ENCODE measurements around the gene LTBP1. TPM values are rescaled to one million over a fixed set of nuclear protein-coding genes. Genes with fewer than 3 reads are reported as not detected.

LTBP1 gene
- total and polyA plus RNA-seq, 2 donors (not counting 1 experiment from before 2014, with no cell fraction given), result 0.69 TPM; not detected in 1

- no peaks in the 10 kb centered on the region for H3K4me1 Mint-ChIP-seq
- peaks cover 2% of the 10 kb centered on the region for H3K27me3 Mint-ChIP-seq
- H4K20me1 ChIP-seq (ENCODE audit: control insufficient read depth, insufficient read depth, low read length, poor library complexity, severe bottlenecking), result no peaks in the 10 kb centered on the region
- no peak overlapping the region for H3K4me3 Mint-ChIP-seq
- no CpG with 5 or more reads among the region's 4 CpGs for WGBS (ENCODE audit: insufficient coverage)
- intact Hi-C loops (cut with micrococcal nuclease), result no loop called here
- H3K36me3 ChIP-seq (replicated peaks in 1 of 2; ENCODE audit: control extremely low read depth in 1 of 2, control insufficient read depth in 1 of 2, extremely low read depth in 1 of 2, insufficient read depth in 2 of 2, low read length in 1 of 2), result no peaks in the 10 kb centered on the region
- DNase-seq (no peak), ATAC-seq (ENCODE audit: low read depth) (no peak)
- no peak overlapping the region for H3K4me2 ChIP-seq (replicated peaks; ENCODE audit: low read depth, low read length, poor library complexity, severe bottlenecking)
- POLR2A ChIA-PET, result interaction anchor here (0.6 kb wide), 1 partner anchor 29 kb away, joined by 4 read pairs; no protein-coding TSS in a partner anchor
- peaks cover 0 to 3% (median 0%) of the 10 kb centered on the region in 4 experiments for H3K27me3 ChIP-seq (replicated peaks in 1 of 4; ENCODE audit: control extremely low read depth in 1 of 4, control insufficient read depth in 3 of 4, insufficient read depth in 4 of 4, low read length in 3 of 4)
- H3K9me3 Mint-ChIP-seq (ENCODE audit: insufficient read depth), result no peaks in the 10 kb centered on the region
- peaks cover 0 to 1% (median 0%) of the 10 kb centered on the region in 3 donors for H3K9me3 ChIP-seq (ENCODE audit: control extremely low read depth in 1 of 3, control insufficient read depth in 2 of 3, insufficient read depth in 1 of 3, low read length in 2 of 3)
- H3K27ac Mint-ChIP-seq, result no peak overlapping the region
- no peak for TF ChIP-seq CTCF (IDR thresholded peaks at IDR 0.05)
- TF ChIP-seq EZH2 (IDR thresholded peaks at IDR 0.05; ENCODE audit: borderline replicate concordance, insufficient read depth, low read depth, low read length, poor library complexity, severe bottlenecking), result no peak
- H3K4me3 ChIP-seq (ENCODE audit: control extremely low read depth in 1 of 5, extremely low read depth in 1 of 5, insufficient read depth in 1 of 5, low read depth in 2 of 5, low read length in 4 of 5), result no peak overlapping the region
- no peak overlapping the region for H3K9ac ChIP-seq (ENCODE audit: low read length)
- H3K4me1 ChIP-seq (ENCODE audit: control insufficient read depth in 2 of 2, insufficient read depth in 2 of 2, low read length in 2 of 2), result no peaks in the 10 kb centered on the region
- no peaks in the 10 kb centered on the region for H3K79me2 ChIP-seq (ENCODE audit: control insufficient read depth, insufficient read depth, low read length)
- H3K27ac ChIP-seq (ENCODE audit: low read length in 2 of 2), result no peak overlapping the region
- H2AFZ ChIP-seq (ENCODE audit: insufficient read depth, low read depth, low read length, poor library complexity, severe bottlenecking), result no peak overlapping the region
- CTCF ChIA-PET, result interaction anchor here (0.7 kb wide), 1 partner anchor 36 kb away, joined by 3 read pairs; no protein-coding TSS in a partner anchor
These were observed 116.0 kb downstream of the LTBP1 start for GRCh38 chr2:33062665-33063250.

- Mint-ChIP-seq H3K4me1 (no peaks in the 10 kb centered on the region), H3K27me3 (peaks cover 2% of the 10 kb centered on the region), H3K4me3 (no peak overlapping the region), H3K27ac (no peak overlapping the region), H3K9me3 (ENCODE audit: insufficient read depth) (no peaks in the 10 kb centered on the region)
- H2AFZ ChIP-seq (ENCODE audit: insufficient read depth, low read depth, low read length, poor library complexity, severe bottlenecking), result no peak overlapping the region
- H3K4me1 ChIP-seq (ENCODE audit: control insufficient read depth in 2 of 2, insufficient read depth in 2 of 2, low read length in 2 of 2), result no peaks in the 10 kb centered on the region
- no peak overlapping the region for H3K4me2 ChIP-seq (replicated peaks; ENCODE audit: low read depth, low read length, poor library complexity, severe bottlenecking)
- WGBS (ENCODE audit: insufficient coverage), result 94% methylated on average over 3 of the region's 3 CpGs
- TF ChIP-seq EZH2 (IDR thresholded peaks at IDR 0.05; ENCODE audit: borderline replicate concordance, insufficient read depth, low read depth, low read length, poor library complexity, severe bottlenecking) (no peak), CTCF (IDR thresholded peaks at IDR 0.05) (no peak)
- ChIA-PET POLR2A (no interaction called here), CTCF (no interaction called here)
- no peaks in the 10 kb centered on the region for H3K36me3 ChIP-seq (replicated peaks in 1 of 2; ENCODE audit: control extremely low read depth in 1 of 2, control insufficient read depth in 1 of 2, extremely low read depth in 1 of 2, insufficient read depth in 2 of 2, low read length in 1 of 2)
- no peak overlapping the region for H3K9ac ChIP-seq (ENCODE audit: low read length)
- no peak for DNase-seq
- intact Hi-C loops (cut with micrococcal nuclease), result no loop called here
- H3K9me3 ChIP-seq (ENCODE audit: control extremely low read depth in 1 of 3, control insufficient read depth in 2 of 3, insufficient read depth in 1 of 3, low read length in 2 of 3), result no peaks in the 10 kb centered on the region
- H3K27me3 ChIP-seq (replicated peaks in 1 of 4; ENCODE audit: control extremely low read depth in 1 of 4, control insufficient read depth in 3 of 4, insufficient read depth in 4 of 4, low read length in 3 of 4), result peaks cover 0 to 3% (median 0%) of the 10 kb centered on the region in 4 experiments
- no peaks in the 10 kb centered on the region for H4K20me1 ChIP-seq (ENCODE audit: control insufficient read depth, insufficient read depth, low read length, poor library complexity, severe bottlenecking)
- no peak overlapping the region for H3K27ac ChIP-seq (ENCODE audit: low read length in 2 of 2)
- no peak overlapping the region for H3K4me3 ChIP-seq (ENCODE audit: control extremely low read depth in 1 of 5, extremely low read depth in 1 of 5, insufficient read depth in 1 of 5, low read depth in 2 of 5, low read length in 4 of 5)
- H3K79me2 ChIP-seq (ENCODE audit: control insufficient read depth, insufficient read depth, low read length), result no peaks in the 10 kb centered on the region
- ATAC-seq (ENCODE audit: low read depth), result no peak
These were observed 117.6 kb downstream of the LTBP1 start for GRCh38 chr2:33064349-33064801.
